Measurements from ENCODE around the gene POU2AF3. TPM values are rescaled to one million over a fixed set of nuclear protein-coding genes. Genes with fewer than 3 reads are reported as not detected.

POU2AF3 gene
- polyA plus RNA-seq, 4 donors: 7.0 to 9.2 (median 7.6) TPM

DNA sequence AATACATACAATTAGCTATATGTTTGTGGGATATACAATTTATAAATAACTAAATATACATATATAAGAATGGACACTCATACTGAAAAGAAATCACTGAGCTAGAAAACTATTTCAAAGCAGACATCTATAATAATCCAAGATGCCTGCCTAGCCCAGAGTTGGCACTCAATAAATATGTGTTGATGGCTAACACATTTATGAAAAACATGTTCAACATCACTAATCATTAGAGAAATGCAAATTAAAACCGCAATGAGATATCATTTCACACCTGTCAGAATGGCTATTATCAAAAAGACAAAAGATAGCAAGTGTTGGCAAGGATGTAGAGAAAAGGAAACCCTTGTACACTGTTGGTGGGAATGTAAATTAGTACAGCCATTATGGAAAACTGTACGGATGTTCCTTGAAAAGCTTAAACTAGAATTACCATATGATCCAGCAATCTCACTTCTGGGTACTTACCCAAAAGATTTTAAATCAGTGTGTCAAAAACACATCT lies 50.9 kb downstream of the POU2AF3 start:
- DNase-seq (ENCODE audit: low read depth in 4 of 4, low spot score in 2 of 4): no peak

DNA sequence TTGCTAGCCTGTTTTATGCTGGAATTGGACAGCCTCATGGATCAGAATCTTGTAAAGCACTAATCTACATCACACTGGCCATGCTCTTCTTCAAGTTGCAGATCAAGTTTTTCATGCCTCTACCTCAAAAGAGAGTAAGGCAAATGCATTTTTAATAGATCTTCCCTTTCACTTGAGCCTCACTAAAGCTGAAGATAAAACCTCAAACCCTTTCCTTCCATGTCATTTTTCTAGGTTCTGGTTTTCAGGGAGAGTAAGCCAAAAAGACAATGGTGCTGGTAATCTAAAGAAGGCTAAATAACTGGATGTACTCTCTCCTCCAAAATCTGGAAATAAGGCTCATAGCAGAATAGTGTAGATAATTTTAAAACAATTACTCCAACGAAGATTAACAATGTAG lies 52.5 kb downstream of the POU2AF3 start:
- no peak for DNase-seq (ENCODE audit: low read depth in 4 of 4, low spot score in 2 of 4)

DNA sequence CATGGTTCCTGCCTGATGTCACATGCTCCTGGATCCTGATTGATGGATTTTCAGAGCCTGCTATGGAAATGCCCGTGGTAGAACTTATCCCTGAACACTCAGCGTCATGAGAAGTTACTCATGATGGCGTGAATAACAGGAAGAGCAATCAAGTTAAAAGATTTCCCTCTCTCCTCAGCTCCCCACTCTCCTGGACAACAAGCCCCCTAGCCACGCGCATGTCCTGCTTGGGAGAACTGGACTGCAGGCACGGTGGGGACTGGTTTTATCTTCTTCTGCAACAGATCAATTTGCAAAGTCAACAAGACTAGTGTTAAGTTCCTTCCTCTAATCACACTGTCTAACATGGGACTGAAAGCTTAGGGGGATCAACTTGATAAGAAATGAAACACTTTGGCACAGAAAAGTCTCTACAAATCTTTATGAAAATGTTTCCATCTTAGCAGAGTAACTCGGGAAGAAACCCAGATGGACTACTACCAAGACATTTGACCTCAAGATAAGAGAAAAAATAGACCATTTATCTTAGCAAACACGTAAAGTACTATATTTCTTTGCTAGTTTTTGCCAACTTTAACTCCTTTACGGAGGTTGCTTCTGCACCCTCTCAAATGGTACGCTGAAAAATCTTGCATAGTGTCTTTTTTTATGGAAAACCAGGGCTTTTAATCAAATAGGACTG lies 53.2 kb downstream of the POU2AF3 start:
- no peak for DNase-seq (ENCODE audit: low read depth in 4 of 4, low spot score in 2 of 4)

DNA sequence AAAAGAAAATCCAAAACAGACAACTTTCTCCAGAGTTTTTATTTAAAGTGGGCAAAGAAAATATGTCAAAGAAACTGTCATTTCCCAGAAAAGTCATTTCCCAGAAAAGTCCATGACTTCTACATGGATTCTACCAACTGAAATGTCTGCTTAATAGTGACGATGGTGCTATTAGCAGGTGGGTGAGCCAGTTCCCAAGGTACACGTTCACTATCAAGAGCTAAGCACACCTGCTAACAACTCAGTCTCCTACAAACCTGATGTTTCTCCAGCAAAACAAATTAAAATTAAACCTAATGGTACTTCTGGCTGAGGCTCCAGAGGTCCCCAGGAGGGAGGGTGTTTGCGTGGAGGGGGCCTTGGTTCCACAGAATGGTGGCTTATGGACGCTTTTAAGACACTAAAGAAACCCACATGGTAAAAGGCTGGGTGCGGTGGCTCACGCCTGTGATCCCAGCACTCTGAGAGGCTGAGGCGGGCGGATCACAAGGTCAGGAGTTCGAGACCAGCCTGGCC lies 53.9 kb downstream of the POU2AF3 start:
- no peak for DNase-seq (ENCODE audit: low read depth in 4 of 4, low spot score in 2 of 4)

DNA sequence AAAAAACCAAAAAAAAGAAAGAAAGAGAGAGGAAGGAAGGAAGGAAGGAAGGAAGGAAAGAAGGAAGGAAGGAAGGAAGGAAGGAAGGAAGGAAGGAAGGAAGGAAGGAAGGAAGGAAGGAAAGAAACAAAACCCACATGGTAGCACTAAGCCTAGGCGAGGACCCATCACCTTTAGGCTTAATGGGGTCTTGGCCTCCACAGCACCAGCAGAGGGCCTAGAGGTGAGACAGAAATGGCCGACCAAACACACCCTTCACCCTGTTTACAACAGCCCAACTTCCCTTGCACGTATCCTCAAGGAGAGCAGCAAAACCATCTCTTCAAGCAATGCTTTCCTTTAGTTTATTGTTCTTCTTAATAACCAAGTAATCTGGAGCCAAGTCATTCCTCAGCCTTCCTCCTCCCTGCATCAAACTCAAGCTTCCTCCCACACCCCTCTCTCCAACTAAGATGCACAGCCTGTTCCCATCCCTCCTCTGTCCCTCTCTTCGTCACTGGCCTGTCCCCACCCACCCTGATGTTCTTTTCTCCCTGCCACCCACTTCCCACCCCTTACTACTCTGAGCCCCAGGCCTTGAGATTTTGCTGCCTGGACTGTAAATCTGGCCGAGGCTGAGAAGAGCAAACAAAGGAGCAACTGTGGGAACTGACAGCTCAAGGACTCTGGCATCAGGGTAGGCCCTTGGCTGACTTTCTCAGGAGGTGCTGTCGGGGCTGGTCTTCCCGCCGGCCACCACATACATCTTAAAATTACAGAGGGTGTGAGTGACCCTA lies 54.8 kb downstream of the POU2AF3 start:
- DNase-seq (ENCODE audit: low read depth in 4 of 4, low spot score in 2 of 4): no peak

DNA sequence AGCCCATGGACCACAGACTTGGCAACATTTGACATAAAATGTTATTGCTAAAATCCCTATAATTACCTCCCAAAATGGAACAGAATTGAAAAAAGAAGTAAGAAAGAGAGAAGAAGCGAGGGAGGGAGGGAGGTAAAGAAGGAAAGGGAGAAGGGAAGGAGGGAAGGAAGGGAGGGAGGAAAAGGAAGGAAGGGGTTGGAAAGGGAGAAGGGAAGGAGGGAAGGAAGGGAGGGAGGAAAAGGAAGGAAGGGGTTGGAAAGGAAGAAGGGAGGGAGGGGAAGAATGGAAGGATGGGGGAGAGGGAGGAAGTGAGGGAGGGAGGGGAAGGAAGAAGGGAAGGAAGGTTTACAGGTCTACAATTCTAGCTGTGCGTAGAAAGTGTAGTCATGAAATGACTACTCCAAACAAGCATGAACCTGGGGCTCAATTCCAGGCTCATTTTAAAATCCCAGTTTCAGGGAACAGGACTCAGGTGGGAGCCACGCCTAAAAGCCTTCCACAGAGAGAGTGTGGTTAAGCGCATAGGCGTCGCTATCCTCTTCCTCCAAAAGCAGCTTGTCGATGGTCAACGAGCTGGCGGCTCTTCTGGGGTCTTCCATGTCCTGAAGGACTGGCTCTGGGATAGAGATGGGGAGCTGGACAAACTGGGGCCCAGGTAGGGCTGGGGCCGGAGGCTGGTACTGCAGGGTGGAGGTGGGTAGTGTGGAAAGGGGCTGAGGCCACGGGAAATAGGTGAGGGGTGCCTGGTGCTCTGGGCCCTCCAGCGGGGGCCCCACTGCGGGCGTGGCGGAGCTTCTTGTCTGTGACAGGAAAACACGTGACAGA lies 55.6 kb downstream of the POU2AF3 start:
- no peak for DNase-seq (ENCODE audit: low read depth in 4 of 4, low spot score in 2 of 4)

DNA sequence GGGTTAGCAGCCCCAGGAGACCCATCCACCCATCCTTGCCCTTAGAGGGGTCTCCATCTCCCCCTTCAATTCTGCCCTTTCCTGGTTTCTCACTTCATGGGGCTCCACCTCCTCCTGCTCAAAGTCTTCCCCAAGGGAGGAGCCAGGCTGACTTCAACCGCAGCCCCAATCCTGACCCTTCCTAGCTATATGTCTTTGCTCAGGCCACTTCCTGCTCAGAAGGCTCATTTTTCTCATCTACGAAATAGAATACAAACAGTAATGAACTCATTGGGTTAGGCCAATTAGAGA lies 56.2 kb downstream of the POU2AF3 start:
- no peak for DNase-seq (ENCODE audit: low read depth in 4 of 4, low spot score in 2 of 4)

DNA sequence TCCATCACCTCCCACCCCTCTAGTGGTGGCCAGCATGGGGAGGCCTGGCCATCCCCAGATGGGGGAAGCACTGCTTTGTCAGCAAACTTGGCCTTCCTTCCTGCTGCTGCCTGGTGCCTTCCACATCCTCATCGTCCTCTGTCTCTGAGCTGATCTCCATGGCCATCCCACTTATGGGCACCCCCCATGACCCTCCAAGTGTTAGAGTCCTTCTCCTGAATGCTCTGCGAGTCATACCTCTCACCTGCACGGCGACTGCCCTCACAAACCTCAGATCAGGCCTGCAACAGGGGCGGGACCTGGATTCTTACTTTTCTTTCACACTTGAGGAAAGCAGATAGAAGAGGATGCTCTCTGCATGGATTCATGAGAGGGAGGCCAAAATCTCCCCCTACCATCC lies 56.8 kb downstream of the POU2AF3 start:
- DNase-seq (ENCODE audit: low read depth in 4 of 4, low spot score in 2 of 4): no peak

DNA sequence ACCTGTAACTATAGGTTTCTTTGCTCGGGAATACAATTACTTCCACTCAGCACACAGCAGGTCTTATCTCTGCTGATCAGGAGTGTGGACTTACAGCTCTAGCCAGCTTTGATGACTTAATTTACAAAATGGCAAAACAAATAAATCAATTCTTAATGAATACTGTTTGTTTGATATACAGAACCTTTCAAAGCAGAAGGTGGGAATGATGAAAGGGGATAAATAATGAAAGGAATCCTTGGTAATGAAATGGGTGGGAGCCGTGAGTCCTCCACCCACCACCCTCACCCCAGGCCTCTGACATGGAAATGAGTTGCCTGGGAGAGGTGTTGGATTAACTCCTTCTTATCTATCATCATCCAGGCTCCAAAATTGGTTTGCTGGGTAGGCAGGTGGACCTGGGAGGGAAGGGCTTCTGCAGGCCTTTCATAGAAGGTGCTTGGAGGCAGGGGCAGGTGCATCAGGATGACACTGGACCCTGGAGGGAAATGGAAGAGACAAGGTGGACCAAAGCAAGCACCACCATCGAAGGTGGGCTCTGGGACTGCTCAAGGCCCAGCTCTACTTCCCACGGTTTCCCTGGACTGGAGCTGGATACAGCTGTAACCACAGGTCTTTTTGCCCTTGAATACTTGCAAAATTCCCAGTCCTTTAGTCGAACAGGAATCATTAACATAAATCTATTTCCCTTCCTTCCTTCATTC lies 57.8 kb downstream of the POU2AF3 start:
- no peak for DNase-seq (ENCODE audit: low read depth in 4 of 4, low spot score in 2 of 4)

DNA sequence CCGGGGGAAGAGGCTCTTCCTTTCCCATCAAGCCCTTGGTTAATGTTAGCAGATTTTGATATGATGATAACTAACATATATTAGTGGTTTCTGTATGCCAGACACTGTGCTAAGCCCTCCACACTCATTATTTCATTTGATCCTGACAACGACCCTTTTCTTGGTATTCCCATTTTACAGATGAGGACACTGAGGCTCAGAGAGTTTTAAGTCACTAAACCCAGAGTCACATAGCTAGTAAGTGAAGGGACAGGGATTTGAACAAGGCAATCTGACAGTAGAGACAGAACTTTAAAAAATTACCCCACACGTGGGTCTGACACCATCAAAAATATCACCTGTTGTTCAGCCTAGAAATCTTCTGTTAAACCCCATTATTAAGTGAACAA lies 58.3 kb downstream of the POU2AF3 start:
- DNase-seq (ENCODE audit: low read depth in 4 of 4, low spot score in 2 of 4): no peak

DNA sequence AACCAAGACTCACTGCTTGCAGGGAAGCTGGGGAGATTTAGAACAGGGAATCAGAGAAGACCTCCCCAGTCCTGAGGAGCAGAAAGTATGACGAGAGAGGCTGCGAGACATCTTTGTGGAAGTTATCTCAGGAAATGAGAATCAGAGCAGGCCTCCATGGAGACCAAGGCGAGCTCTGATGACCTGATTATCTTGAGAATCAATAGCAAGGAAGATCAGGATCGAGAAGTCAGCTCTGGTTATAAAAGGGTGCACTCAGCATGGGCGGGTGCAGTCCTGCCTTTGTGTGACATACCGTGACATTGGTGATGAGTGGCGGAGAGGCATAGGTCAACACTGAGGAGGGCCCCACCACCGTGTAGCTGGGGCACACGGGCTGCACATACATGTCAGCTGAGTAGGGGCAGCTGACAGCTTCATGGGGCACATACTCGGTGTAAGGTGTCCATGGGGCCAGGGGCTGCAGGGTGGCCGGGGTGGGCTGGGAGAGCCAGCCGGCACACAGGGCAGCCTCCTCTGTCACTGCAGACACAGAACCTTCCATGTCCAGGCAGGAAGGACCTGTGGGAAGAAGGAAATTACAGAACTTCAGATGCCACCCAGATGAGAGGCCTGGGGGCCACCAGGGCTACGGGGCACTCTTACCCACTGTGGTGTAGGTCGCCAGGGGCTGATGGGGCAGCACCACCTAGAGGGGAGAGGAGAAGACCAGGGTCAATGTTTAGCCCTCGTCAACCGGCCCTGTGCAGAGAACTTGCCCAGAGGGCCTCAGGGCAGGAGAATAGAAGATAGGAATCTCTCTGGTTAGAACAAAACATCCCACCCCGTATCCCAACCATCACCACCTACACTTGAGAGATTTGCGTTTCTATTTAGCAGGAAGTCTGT lies 59.0 kb downstream of the POU2AF3 start:
- DNase-seq (ENCODE audit: low read depth in 4 of 4, low spot score in 2 of 4): no peak

Other genes with a start within 250 kb of the POU2AF3 start
- gene POU2AF2, start 52.8 kb upstream of the POU2AF3 start, polyA plus RNA-seq (ENCODE audit: insufficient read length in 4 of 4): not detected
- 1 to 10 TPM in 2 of 4 donors, under 1 TPM in 2; 0.59 to 1.5 (median 0.92) TPM for gene POU2AF1, start 80.7 kb downstream of the POU2AF3 start, polyA plus RNA-seq (ENCODE audit: insufficient read length in 4 of 4)
- not detected for gene BTG4, start 213.8 kb downstream of the POU2AF3 start, polyA plus RNA-seq (ENCODE audit: insufficient read length in 4 of 4)
- gene HOATZ, start 216.2 kb downstream of the POU2AF3 start, polyA plus RNA-seq (ENCODE audit: insufficient read length in 4 of 4): under 1 TPM; 0.17 to 0.34 (median 0.24) TPM
- gene LAYN, start 242.2 kb downstream of the POU2AF3 start, polyA plus RNA-seq (ENCODE audit: insufficient read length in 4 of 4): 1 to 10 TPM; 7.3 to 8.0 (median 7.5) TPM

Data from left renal cortex interstitium (tissue), 4 donors.